ENCODE measurements around the gene TMEM250. TPM values are rescaled to one million over a fixed set of nuclear protein-coding genes. Genes with fewer than 3 reads are reported as not detected.
A peak's percentile ranks its signal among the peaks of the same experiment; 100 is the strongest.

TMEM250 gene, protein sequence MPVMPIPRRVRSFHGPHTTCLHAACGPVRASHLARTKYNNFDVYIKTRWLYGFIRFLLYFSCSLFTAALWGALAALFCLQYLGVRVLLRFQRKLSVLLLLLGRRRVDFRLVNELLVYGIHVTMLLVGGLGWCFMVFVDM
- total RNA-seq (10 to 100 TPM; 52.1 to 55.8 TPM), polyA plus RNA-seq (10 to 100 TPM; 46.7 to 67.3 TPM)

DNA sequence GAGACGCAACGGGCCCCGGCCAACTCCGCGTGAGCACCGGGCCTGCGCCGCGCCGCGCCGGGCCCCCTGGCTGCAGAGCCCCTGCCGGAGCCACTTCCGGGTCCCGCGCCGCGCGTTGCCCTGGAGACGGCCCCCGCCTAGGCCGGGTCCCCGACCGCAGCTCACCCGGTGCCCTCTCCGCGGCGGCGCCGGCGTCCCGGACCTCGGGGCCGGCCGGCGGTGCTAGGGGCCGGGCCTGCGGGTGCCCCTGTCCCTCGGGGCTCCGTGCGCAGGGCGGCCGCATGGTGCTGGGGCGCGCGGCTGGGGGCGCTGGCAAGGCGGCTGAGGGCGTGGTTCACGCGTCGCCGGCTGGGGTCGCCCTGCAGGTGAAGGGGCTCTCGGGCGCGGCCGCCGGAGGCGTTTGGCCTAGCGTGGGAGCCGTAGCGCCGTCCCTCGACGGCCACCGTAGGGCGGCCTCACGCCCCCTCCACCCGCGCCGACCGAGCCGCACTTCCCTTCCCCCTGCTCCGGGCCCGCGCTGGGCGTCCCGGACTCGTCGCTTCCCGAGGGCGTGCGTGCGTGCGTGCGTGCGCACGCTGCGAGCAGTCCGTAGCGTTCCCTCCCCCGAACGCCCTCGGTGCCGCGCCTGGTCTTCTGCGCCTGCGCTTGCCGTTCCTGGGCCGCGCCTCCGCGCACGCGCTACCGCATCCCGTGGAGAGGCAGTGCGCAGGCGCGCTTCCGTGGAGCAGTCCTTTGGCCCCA is at the start of gene TMEM250:
Gene TMEM250, minus strand, starts transcription at position 556 of the 741 bp plus-strand sequence. CDS start 1,975 bp downstream, outside the sequence.
- Histone ChIP-seq H3K4me3 (ENCODE audit: low read length in 2 of 2) (peak within 1 kb of the TSS; percentile 29 to 75), H3K27me3 (ENCODE audit: insufficient read depth, low read length) (no peaks in the 10 kb centered on the region), H3K36me3 (ENCODE audit: insufficient read depth, low read length) (peaks cover 14% of the 10 kb centered on the region), H3K9me3 (ENCODE audit: control insufficient read depth in 1 of 2, low read length in 2 of 2) (no peaks in the 10 kb centered on the region), H3K4me1 (ENCODE audit: insufficient read depth, low read length) (peaks cover 38% of the 10 kb centered on the region), H3K27ac (ENCODE audit: low read depth, low read length) (peak within 1 kb of the TSS; percentile 87)
- H3K9me3 Mint-ChIP-seq, result no peaks in the 10 kb centered on the region
- peaks cover 0 to 6% of the 10 kb centered on the region in 2 donors for H3K36me3 Mint-ChIP-seq
- H3K4me3 Mint-ChIP-seq, result peak within 1 kb of the TSS; percentile 79 to 87 (median 84)
- peak within 1 kb of the TSS; percentile 75 to 92 (median 82) for H3K27ac Mint-ChIP-seq
- ChIA-PET CTCF (ENCODE audit: partially characterized antibody) (interaction anchor here (1.0 to 5.5 kb wide), 6 partner anchors 9 to 151 kb away, joined by 3 to 64 read pairs (median 4); no protein-coding TSS in a partner anchor), POLR2A (ENCODE audit: partially characterized antibody) (interaction anchor here (1.3 to 5.8 kb wide), 4 partner anchors 11 to 156 kb away, joined by 3 to 67 read pairs (median 31); partner anchors contain the start of gene NACC2)
- DNase-seq, result peak; percentile 94 to 97 (median 97)
- no peaks in the 10 kb centered on the region for H3K27me3 Mint-ChIP-seq
- intact Hi-C loops (cut with micrococcal nuclease), result loop anchor here (1.0 to 10.0 kb wide), 4 partner anchors 9 to 157 kb away; partner anchors contain the start of genes QSOX2 and UBAC1
- H3K4me1 Mint-ChIP-seq, result peaks cover 3 to 34% (median 11%) of the 10 kb centered on the region in 4 donors

- H3K27me3 ChIP-seq (ENCODE audit: insufficient read depth, low read length), result no peaks in the 10 kb centered on the region
- Mint-ChIP-seq H3K36me3 (no peaks in the 10 kb centered on the region), H3K27ac (no peak overlapping the region), H3K4me3 (no peak overlapping the region), H3K4me1 (no peaks in the 10 kb centered on the region), H3K27me3 (peaks cover 4 to 8% of the 10 kb centered on the region in 2 donors), H3K9me3 (peaks cover 0 to 7% (median 3%) of the 10 kb centered on the region in 8 donors)
- H3K36me3 ChIP-seq (ENCODE audit: insufficient read depth, low read length), result no peaks in the 10 kb centered on the region
- no peak for DNase-seq
- CTCF ChIA-PET (ENCODE audit: partially characterized antibody), result interaction anchor here (1.2 kb wide), 1 partner anchor 121 kb away, joined by 4 read pairs; no protein-coding TSS in a partner anchor
- H3K4me1 ChIP-seq (ENCODE audit: insufficient read depth, low read length), result no peaks in the 10 kb centered on the region
- H3K9me3 ChIP-seq (ENCODE audit: control insufficient read depth in 1 of 2, low read length in 2 of 2), result no peaks in the 10 kb centered on the region
- POLR2A ChIA-PET (ENCODE audit: partially characterized antibody), result no interaction called here
- intact Hi-C loops (cut with micrococcal nuclease), result no loop called here
- no peak overlapping the region for H3K4me3 ChIP-seq (ENCODE audit: low read length in 2 of 2)
- no peak overlapping the region for H3K27ac ChIP-seq (ENCODE audit: low read depth, low read length)
These were observed 44.7 kb upstream of the TMEM250 start for GRCh38 chr9:136163248-136163850.

- H3K9me3 Mint-ChIP-seq, result peaks cover 0 to 7% (median 3%) of the 10 kb centered on the region in 8 donors
- Histone ChIP-seq H3K4me1 (ENCODE audit: insufficient read depth, low read length) (no peaks in the 10 kb centered on the region), H3K27ac (ENCODE audit: low read depth, low read length) (no peak overlapping the region), H3K9me3 (ENCODE audit: control insufficient read depth in 1 of 2, low read length in 2 of 2) (no peaks in the 10 kb centered on the region), H3K27me3 (ENCODE audit: insufficient read depth, low read length) (no peaks in the 10 kb centered on the region), H3K36me3 (ENCODE audit: insufficient read depth, low read length) (no peaks in the 10 kb centered on the region), H3K4me3 (ENCODE audit: low read length in 2 of 2) (no peak overlapping the region)
- CTCF ChIA-PET (ENCODE audit: partially characterized antibody), result no interaction called here
- H3K4me1 Mint-ChIP-seq, result no peaks in the 10 kb centered on the region
- H3K27me3 Mint-ChIP-seq, result peaks cover 5% of the 10 kb centered on the region in 2 donors
- no peak overlapping the region for H3K27ac Mint-ChIP-seq
- no peaks in the 10 kb centered on the region for H3K36me3 Mint-ChIP-seq
- POLR2A ChIA-PET (ENCODE audit: partially characterized antibody), result no interaction called here
- intact Hi-C loops (cut with micrococcal nuclease), result no loop called here
- no peak overlapping the region for H3K4me3 Mint-ChIP-seq
- DNase-seq, result no peak
These were observed 42.4 kb upstream of the TMEM250 start for GRCh38 chr9:136160995-136161610.

DNA sequence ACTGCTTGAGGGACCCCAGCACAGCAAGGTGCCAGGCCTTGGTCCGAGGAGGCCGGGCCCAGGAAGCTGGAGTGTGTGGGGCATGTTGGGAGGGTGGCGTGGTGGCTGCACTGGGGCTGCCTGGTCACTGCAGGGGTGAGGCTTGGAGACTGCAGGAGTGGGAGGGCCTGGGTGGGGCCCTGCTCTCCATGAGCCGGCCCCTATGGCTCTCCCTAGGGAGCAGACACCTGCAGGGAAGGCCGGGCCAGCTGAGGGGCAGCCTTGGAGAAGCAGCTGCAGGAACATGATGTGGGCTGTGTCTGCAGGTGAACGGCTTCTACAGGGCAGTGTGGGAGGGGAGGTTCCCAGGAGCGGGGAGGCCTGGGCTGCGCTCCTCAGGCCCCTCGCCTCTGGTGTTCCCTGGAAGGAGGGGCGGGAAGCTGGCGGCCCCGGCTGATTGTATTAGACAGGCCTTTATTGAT is 41.7 kb upstream of the TMEM250 start:
- H3K27ac ChIP-seq (ENCODE audit: low read depth, low read length), result no peak overlapping the region
- no peak overlapping the region for H3K4me3 ChIP-seq (ENCODE audit: low read length in 2 of 2)
- no peak overlapping the region for H3K27ac Mint-ChIP-seq
- H3K27me3 ChIP-seq (ENCODE audit: insufficient read depth, low read length), result no peaks in the 10 kb centered on the region
- no peaks in the 10 kb centered on the region for H3K36me3 ChIP-seq (ENCODE audit: insufficient read depth, low read length)
- H3K9me3 Mint-ChIP-seq, result peaks cover 0 to 7% (median 3%) of the 10 kb centered on the region in 8 donors
- intact Hi-C loops (cut with micrococcal nuclease), result no loop called here
- POLR2A ChIA-PET (ENCODE audit: partially characterized antibody), result no interaction called here
- CTCF ChIA-PET (ENCODE audit: partially characterized antibody), result no interaction called here
- H3K4me3 Mint-ChIP-seq, result no peak overlapping the region
- H3K4me1 Mint-ChIP-seq, result no peaks in the 10 kb centered on the region
- H3K4me1 ChIP-seq (ENCODE audit: insufficient read depth, low read length), result no peaks in the 10 kb centered on the region
- peaks cover 5 to 7% of the 10 kb centered on the region in 2 donors for H3K27me3 Mint-ChIP-seq
- no peaks in the 10 kb centered on the region for H3K36me3 Mint-ChIP-seq
- DNase-seq, result no peak
- H3K9me3 ChIP-seq (ENCODE audit: control insufficient read depth in 1 of 2, low read length in 2 of 2), result no peaks in the 10 kb centered on the region

DNA sequence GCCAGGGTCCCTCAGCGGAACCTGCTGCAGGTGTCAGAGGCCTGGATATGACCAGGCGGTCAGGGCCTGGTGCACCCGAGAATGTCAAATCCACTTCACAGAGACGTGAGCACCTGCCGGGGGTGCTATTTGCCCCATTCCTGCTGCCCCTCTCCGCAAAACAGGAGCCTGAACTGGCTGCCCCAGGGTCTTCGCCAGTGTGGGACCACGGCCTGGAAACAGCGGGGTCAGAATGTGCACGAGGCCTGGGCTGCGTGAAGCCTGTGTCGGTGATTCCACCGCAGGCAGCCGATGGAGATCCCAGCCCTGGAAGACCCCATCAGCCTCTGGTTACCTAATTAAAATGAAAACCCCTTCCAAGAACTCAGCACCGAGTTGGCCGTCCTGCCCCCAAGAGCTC is 41.2 kb upstream of the TMEM250 start:
- no peak for DNase-seq
- POLR2A ChIA-PET (ENCODE audit: partially characterized antibody), result no interaction called here
- intact Hi-C loops (cut with micrococcal nuclease), result no loop called here

DNA sequence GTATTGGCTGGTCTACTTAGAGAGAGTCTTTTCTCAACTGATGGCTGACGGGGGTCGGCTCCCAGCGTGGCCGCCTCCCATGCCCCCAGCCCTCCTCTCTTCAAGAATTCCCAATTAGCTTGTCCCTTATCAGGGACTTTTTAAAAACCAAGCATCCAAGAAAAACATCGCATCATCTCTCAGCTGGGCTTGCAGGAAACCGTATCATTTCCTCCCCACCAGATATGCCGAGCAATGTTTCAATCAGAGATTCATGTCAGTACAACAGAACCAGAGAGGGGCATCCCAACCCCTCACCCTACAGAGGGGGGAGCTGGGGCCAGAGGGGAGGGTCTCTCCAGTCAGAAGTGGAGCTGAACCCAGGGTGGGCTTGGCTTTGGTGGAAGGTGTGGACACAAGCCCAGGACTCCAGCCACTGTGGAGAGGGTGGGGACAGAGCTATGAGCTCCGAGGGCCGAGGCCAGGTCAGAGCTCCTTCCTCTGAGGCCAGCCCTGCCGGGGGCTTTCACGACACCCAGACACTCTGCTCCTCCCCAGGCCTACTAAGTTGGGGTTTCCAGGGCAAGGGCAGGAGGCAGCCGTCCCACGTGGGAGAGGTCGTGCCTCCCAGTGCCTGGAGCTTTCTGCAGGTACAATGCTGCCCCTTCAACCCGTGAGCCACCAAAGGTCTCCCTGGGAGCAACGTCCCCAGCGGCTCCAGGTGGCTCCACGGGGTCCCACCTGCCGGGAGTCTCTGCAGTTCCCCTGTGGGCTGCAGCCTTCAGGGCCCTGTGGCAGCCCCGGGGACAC is 39.0 kb upstream of the TMEM250 start:
- Mint-ChIP-seq H3K4me3 (no peak overlapping the region), H3K4me1 (no peaks in the 10 kb centered on the region), H3K27ac (peak overlapping the region in 1 of 7 donors; percentile 13), H3K36me3 (no peaks in the 10 kb centered on the region), H3K27me3 (peaks cover 5 to 13% of the 10 kb centered on the region in 2 donors), H3K9me3 (no peaks in the 10 kb centered on the region)
- no peaks in the 10 kb centered on the region for H3K4me1 ChIP-seq (ENCODE audit: insufficient read depth, low read length)
- H3K36me3 ChIP-seq (ENCODE audit: insufficient read depth, low read length), result no peaks in the 10 kb centered on the region
- no peaks in the 10 kb centered on the region for H3K9me3 ChIP-seq (ENCODE audit: control insufficient read depth in 1 of 2, low read length in 2 of 2)
- intact Hi-C loops (cut with micrococcal nuclease), result no loop called here
- H3K4me3 ChIP-seq (ENCODE audit: low read length in 2 of 2), result no peak overlapping the region
- ChIA-PET CTCF (ENCODE audit: partially characterized antibody) (no interaction called here), POLR2A (ENCODE audit: partially characterized antibody) (no interaction called here)
- no peak overlapping the region for H3K27ac ChIP-seq (ENCODE audit: low read depth, low read length)
- H3K27me3 ChIP-seq (ENCODE audit: insufficient read depth, low read length), result no peaks in the 10 kb centered on the region
- DNase-seq, result no peak

More for the DNA sequence above, 41.2 kb upstream of the TMEM250 start:
- Histone ChIP-seq H3K4me1 (ENCODE audit: insufficient read depth, low read length) (no peaks in the 10 kb centered on the region), H3K27me3 (ENCODE audit: insufficient read depth, low read length) (no peaks in the 10 kb centered on the region), H3K36me3 (ENCODE audit: insufficient read depth, low read length) (no peaks in the 10 kb centered on the region), H3K9me3 (ENCODE audit: control insufficient read depth in 1 of 2, low read length in 2 of 2) (no peaks in the 10 kb centered on the region), H3K27ac (ENCODE audit: low read depth, low read length) (no peak overlapping the region), H3K4me3 (ENCODE audit: low read length in 2 of 2) (no peak overlapping the region)
- Mint-ChIP-seq H3K4me3 (no peak overlapping the region), H3K4me1 (no peaks in the 10 kb centered on the region), H3K27ac (no peak overlapping the region), H3K9me3 (peaks cover 0 to 7% (median 3%) of the 10 kb centered on the region in 8 donors), H3K27me3 (peaks cover 7 to 12% of the 10 kb centered on the region in 2 donors), H3K36me3 (no peaks in the 10 kb centered on the region)
- CTCF ChIA-PET (ENCODE audit: partially characterized antibody), result no interaction called here

Data from CD4-positive, alpha-beta memory T cell (primary cell).